Kidney (tissue), 14 donors: ENCODE measurements around the gene ADRA2A. TPM values are rescaled to one million over a fixed set of nuclear protein-coding genes. Genes with fewer than 3 reads are reported as not detected.

ENCODE experiments used
- DNase-seq, 5 donors: peaks; one replicate each; pipeline ENCODE4 v3.0.0-alpha.2; 2013 to 2020
- FAIRE-seq: peaks from 2 replicates; lab custom pipeline; 2012; peaks lifted over from hg19 to GRCh38; lab: Jason Lieb, UNC
- H3K27ac ChIP-seq, 2 donors: one replicate each; pipeline ENCODE4 v1.7.0; 2013; ENCODE audit warnings: low read depth in 2 of 2, low read length in 2 of 2, inconsistent platforms in 1 of 2
- H3K27me3 ChIP-seq: one replicate; pipeline ENCODE4 v1.7.1; 2013; ENCODE audit warnings: low read length, inconsistent platforms; ENCODE audit not compliant: control insufficient read depth, insufficient read depth
- H3K36me3 ChIP-seq, 3 donors: one replicate each; pipeline versions ENCODE4 v1.7.0 to v1.7.1; 2013; ENCODE audit warnings: low read length in 3 of 3, control low read depth in 1 of 3, inconsistent platforms in 1 of 3; ENCODE audit not compliant: insufficient read depth in 3 of 3, control insufficient read depth in 2 of 3
- H3K4me1 ChIP-seq, 3 donors: one replicate each; pipeline versions ENCODE4 v1.7.0 to v1.7.1; 2013; ENCODE audit warnings: low read length in 3 of 3, inconsistent platforms in 1 of 3, low read depth in 1 of 3; ENCODE audit not compliant: control insufficient read depth in 2 of 3, insufficient read depth in 2 of 3
- H3K4me3 ChIP-seq, 3 donors: one replicate each; pipeline versions ENCODE4 v1.7.0 to v1.8.1; 2013; ENCODE audit warnings: low read length in 3 of 3, control low read depth in 1 of 3, inconsistent platforms in 1 of 3
- H3K9ac ChIP-seq, 3 donors: one replicate each; pipeline versions ENCODE4 v1.7.0 to v1.7.1; 2013; ENCODE audit warnings: low read length in 3 of 3, control low read depth in 1 of 3, inconsistent platforms in 1 of 3
- H3K9me3 ChIP-seq, 3 donors: one replicate each; pipeline versions ENCODE4 v1.7.0 to v1.7.1; 2013; ENCODE audit warnings: low read length in 3 of 3, control low read depth in 1 of 3, inconsistent platforms in 1 of 3; ENCODE audit not compliant: control insufficient read depth in 2 of 3, insufficient read depth in 1 of 3
- intact Hi-C: fragments of 100-400 bp; cut with DNase I; formaldehyde crosslinking; loops from one replicate; pipeline ENCODE4 v1.11.1; 2022
- polyA plus RNA-seq: library from polyadenylated mRNA; stranded (reverse); fragments of 350-450 nt; fragmentation: Illumina TruSeq; extraction: RNeasy Lipid Tissue Mini Kit (QIAGEN cat#74804); gene quantifications from one replicate; pipeline ENCODE4 v1.2.3, GENCODE V29; 2014; ENCODE audit warnings: low read depth, low replicate concordance; ENCODE audit not compliant: insufficient read depth
- total RNA-seq: library from RNA; stranded (reverse); fragmentation: NEBNext Ultra II Directional; extraction: Animal tissue kit (Norgen Biotek cat#: 25700); gene quantifications from one replicate; pipeline ENCODE4 v1.2.1, GENCODE V29; 2021
- TF ChIP-seq, protein P1 (sequence below): IDR thresholded peaks from 3 replicates; pipeline ENCODE4 v1.5.1; 2012; ENCODE audit warnings: mild to moderate bottlenecking, moderate library complexity, borderline replicate concordance; ENCODE audit not compliant: insufficient read depth; ENCODE audit errors: extremely low read depth
- donor health status: control.
- donor health status: control.
- donor health status: control.
- donor health status: control.
- donor health status: control.
- donor health status: DM: yes; HTN: yes; CAD: no.
- donor health status: Normal renal cell carcinoma (clear cell type).

The ADRA2A gene
- total and polyA plus RNA-seq, 2 donors from 2014 or later: 1.2 to 7.8 TPM

DNA sequence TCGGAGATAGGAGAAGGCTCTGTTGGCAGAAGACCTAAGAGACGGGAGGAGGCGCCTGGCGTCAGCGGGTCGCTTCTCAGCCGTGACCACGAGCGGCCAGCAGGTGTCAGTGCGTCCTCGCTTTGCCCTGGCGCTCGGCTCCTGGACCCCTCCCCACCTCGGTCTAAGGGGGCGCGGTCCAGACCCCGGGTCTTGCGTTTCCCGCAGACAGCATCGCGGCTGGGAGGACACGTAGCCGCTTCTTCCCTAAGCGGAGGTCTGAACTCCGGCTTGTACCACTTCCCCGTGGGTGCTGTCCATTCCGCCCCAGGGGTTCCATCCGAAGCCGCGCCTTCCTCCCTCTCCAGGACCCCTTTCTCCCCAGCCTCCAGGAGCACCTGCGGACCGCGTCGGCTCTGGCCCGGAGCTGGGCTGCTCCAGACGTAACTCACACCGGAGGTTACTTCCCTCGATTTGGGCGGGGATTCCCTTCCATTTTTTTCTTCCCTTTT lies 593 bp upstream of the ADRA2A start:
- H3K36me3 ChIP-seq: no peaks in the 10 kb centered on the region
- no peak overlapping the region for H3K27ac ChIP-seq
- TF ChIP-seq, protein P1, sequence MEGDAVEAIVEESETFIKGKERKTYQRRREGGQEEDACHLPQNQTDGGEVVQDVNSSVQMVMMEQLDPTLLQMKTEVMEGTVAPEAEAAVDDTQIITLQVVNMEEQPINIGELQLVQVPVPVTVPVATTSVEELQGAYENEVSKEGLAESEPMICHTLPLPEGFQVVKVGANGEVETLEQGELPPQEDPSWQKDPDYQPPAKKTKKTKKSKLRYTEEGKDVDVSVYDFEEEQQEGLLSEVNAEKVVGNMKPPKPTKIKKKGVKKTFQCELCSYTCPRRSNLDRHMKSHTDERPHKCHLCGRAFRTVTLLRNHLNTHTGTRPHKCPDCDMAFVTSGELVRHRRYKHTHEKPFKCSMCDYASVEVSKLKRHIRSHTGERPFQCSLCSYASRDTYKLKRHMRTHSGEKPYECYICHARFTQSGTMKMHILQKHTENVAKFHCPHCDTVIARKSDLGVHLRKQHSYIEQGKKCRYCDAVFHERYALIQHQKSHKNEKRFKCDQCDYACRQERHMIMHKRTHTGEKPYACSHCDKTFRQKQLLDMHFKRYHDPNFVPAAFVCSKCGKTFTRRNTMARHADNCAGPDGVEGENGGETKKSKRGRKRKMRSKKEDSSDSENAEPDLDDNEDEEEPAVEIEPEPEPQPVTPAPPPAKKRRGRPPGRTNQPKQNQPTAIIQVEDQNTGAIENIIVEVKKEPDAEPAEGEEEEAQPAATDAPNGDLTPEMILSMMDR: peak; percentile 81
- H3K9me3 ChIP-seq: no peaks in the 10 kb centered on the region
- H3K4me3 ChIP-seq: peak overlapping the region; percentile 47 to 70 (median 61)
- intact Hi-C loops: no loop called here
- FAIRE-seq (no peak), DNase-seq (peak; percentile 86 to 91 (median 89))
- H3K4me1 ChIP-seq: peaks cover 0 to 10% (median 0%) of the 10 kb centered on the region in 3 donors
- H3K9ac ChIP-seq: no peak overlapping the region
- H3K27me3 ChIP-seq: peaks cover 17% of the 10 kb centered on the region

DNA sequence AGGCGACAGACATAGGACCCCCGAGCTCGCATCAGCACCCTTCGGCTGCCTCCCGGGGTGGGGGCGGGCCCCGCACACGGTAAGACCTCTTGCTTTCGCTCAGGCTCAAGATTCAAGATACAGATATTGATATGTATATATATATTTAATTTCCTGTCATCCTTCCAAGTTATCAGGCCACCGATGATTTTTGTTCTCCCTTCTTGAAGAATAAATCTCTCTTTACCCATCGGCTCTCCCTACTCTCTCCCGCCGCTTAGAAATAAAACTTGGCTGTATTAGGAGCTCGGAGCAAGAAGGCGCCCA lies 603 bp downstream of the ADRA2A start:
- Histone ChIP-seq H3K27me3 (peaks cover 14% of the 10 kb centered on the region), H3K9ac (no peak overlapping the region), H3K9me3 (no peaks in the 10 kb centered on the region), H3K4me3 (peak overlapping the region; percentile 30 to 61 (median 38)), H3K4me1 (peaks cover 0 to 10% (median 0%) of the 10 kb centered on the region in 3 donors), H3K36me3 (no peaks in the 10 kb centered on the region), H3K27ac (no peak overlapping the region)
- DNase-seq: no peak
- TF ChIP-seq, protein P1: no peak
- FAIRE-seq: no peak
- intact Hi-C loops: no loop called here

DNA sequence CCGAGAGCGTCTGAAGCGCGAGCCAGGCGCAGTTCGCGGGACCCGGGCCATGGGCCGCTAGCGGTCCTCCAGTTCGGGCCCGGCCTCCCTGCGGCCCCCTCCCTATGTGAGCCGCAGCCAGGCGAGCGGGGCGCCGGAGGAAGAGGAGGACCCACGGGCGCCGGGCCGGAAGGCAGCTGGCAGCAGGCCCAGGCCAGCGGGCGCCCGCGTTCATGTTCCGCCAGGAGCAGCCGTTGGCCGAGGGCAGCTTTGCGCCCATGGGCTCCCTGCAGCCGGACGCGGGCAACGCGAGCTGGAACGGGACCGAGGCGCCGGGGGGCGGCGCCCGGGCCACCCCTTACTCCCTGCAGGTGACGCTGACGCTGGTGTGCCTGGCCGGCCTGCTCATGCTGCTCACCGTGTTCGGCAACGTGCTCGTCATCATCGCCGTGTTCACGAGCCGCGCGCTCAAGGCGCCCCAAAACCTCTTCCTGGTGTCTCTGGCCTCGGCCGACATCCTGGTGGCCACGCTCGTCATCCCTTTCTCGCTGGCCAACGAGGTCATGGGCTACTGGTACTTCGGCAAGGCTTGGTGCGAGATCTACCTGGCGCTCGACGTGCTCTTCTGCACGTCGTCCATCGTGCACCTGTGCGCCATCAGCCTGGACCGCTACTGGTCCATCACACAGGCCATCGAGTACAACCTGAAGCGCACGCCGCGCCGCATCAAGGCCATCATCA lies 1.1 kb downstream of the ADRA2A start:
- DNase-seq (peak in 4 of 5 donors; percentile 25 to 83 (median 41)), FAIRE-seq (no peak)
- peaks cover 14% of the 10 kb centered on the region for H3K27me3 ChIP-seq

More for the DNA sequence above, 1.1 kb downstream of the ADRA2A start:
- no peak overlapping the region for H3K27ac ChIP-seq
- H3K4me3 ChIP-seq: peak overlapping the region; percentile 30 to 61 (median 38)
- peaks cover 0 to 10% (median 0%) of the 10 kb centered on the region in 3 donors for H3K4me1 ChIP-seq
- intact Hi-C loops: no loop called here
- H3K9me3 ChIP-seq: no peaks in the 10 kb centered on the region
- no peaks in the 10 kb centered on the region for H3K36me3 ChIP-seq
- TF ChIP-seq, protein P1: no peak
- no peak overlapping the region for H3K9ac ChIP-seq
